ENCODE results near the gene CYSTM1.
A peak's percentile ranks its signal among the peaks of the same experiment; 100 is the strongest.

Gene CYSTM1

GRCh38 chr5:140250386-140250785, 75.4 kb downstream of the CYSTM1 start:
- CTCF ChIA-PET: interaction anchor here (0.7 to 34.6 kb wide), 5 partner anchors 8 to 122 kb away, joined by 3 to 1796 read pairs (median 9); partner anchors contain the start of gene HBEGF
- POLR2A ChIA-PET: interaction anchor here (5.6 kb wide), 1 partner anchor 95 kb away, joined by 29 read pairs; the partner anchor contains the start of gene HBEGF
- DNase-seq (ENCODE audit: low read depth, low spot score): no peak
- TF ChIP-seq, protein P1, sequence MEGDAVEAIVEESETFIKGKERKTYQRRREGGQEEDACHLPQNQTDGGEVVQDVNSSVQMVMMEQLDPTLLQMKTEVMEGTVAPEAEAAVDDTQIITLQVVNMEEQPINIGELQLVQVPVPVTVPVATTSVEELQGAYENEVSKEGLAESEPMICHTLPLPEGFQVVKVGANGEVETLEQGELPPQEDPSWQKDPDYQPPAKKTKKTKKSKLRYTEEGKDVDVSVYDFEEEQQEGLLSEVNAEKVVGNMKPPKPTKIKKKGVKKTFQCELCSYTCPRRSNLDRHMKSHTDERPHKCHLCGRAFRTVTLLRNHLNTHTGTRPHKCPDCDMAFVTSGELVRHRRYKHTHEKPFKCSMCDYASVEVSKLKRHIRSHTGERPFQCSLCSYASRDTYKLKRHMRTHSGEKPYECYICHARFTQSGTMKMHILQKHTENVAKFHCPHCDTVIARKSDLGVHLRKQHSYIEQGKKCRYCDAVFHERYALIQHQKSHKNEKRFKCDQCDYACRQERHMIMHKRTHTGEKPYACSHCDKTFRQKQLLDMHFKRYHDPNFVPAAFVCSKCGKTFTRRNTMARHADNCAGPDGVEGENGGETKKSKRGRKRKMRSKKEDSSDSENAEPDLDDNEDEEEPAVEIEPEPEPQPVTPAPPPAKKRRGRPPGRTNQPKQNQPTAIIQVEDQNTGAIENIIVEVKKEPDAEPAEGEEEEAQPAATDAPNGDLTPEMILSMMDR (IDR thresholded peaks at IDR 0.05; ENCODE audit: insufficient read depth, low read length, missing control alignments): no peak
- H3K4me3 ChIP-seq (ENCODE audit: low read depth, low read length): no peak overlapping the region

DNA sequence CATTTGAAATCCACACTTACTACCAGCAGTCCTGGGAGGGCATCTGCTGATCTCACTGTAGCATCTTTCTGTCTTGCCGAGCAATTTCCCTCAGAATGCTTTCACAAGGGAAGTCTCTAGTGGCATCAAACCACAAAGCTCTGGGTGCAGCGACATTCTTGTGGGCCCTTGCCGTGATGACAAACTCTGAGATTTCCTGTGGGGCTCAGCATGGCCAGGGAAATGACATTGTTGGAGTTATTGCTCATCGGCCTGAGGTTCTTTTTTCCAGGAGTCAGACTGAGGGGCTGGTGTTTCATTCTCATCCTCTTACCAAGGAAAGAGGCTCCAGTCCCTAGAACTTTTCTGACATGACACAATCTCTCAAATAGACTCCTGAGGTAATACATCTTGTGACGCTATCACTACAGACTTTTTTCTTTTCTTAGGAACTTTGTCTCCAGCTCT, 76.6 kb downstream of the CYSTM1 start:
- peak; percentile 84 for DNase-seq (ENCODE audit: low read depth, low spot score)
- TF ChIP-seq, protein P1 (IDR thresholded peaks at IDR 0.05; ENCODE audit: insufficient read depth, low read length, missing control alignments): no peak
- ChIA-PET POLR2A (interaction anchor here (0.6 to 5.6 kb wide), 5 partner anchors 10 to 94 kb away, joined by 3 to 29 read pairs (median 6); partner anchors contain the start of gene HBEGF), CTCF (interaction anchor here (1.0 to 34.6 kb wide), 10 partner anchors 9 to 121 kb away, joined by 3 to 1796 read pairs (median 6); partner anchors contain the start of gene HBEGF)
- H3K4me3 ChIP-seq (ENCODE audit: low read depth, low read length): no peak overlapping the region

DNA sequence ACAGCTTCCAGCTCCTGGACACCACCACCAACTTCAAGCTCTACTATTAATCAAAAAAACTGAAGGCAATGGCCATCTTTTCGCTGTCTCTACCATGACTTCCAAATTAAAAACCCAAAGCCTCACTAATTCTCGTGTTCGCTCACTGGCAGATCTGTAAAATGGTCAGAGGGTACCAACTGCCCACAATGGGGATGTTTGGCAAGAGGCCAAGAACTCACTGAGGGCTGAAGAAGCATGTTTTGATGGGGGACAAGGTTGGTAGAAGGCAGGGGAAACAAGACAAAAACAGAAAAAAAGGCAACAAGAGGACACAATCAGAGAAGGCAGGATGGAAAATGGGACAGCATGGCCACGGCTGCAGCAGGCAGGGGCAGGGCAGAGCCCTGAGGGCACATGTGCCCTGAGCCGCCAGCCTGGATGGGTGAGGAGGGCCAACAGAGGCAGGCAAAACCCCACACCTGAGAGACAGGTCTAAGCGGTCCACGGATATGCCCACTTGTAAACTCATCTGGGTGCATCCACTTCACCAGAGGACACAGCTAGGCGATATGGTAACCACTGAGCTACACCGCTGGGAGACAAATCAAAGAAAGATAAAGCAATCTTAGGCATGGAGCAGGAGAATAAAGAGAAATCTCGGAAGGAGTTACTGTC, 77.6 kb downstream of the CYSTM1 start:
- H3K4me3 ChIP-seq (ENCODE audit: low read depth, low read length): no peak overlapping the region
- ChIA-PET CTCF (interaction anchor here (0.9 to 34.6 kb wide), 9 partner anchors 9 to 108 kb away, joined by 3 to 1796 read pairs (median 4); partner anchors contain the start of gene HBEGF), POLR2A (interaction anchor here (1.2 to 5.6 kb wide), 2 partner anchors 11 to 93 kb away, joined by 3 to 29 read pairs; partner anchors contain the start of gene HBEGF)
- TF ChIP-seq, protein P1 (IDR thresholded peaks at IDR 0.05; ENCODE audit: insufficient read depth, low read length, missing control alignments): no peak
- no peak for DNase-seq (ENCODE audit: low read depth, low spot score)

GRCh38 chr5:140253985-140254384, 79.0 kb downstream of the CYSTM1 start:
- POLR2A ChIA-PET: interaction anchor here (5.6 kb wide), 1 partner anchor 92 kb away, joined by 29 read pairs; the partner anchor contains the start of gene HBEGF
- CTCF ChIA-PET: interaction anchor here (0.9 to 34.6 kb wide), 4 partner anchors 7 to 105 kb away, joined by 3 to 1796 read pairs (median 88); partner anchors contain the start of gene HBEGF
- no peak overlapping the region for H3K4me3 ChIP-seq (ENCODE audit: low read depth, low read length)
- no peak for DNase-seq (ENCODE audit: low read depth, low spot score)
- TF ChIP-seq, protein P1 (IDR thresholded peaks at IDR 0.05; ENCODE audit: insufficient read depth, low read length, missing control alignments): no peak

- TF ChIP-seq, protein P1 (IDR thresholded peaks at IDR 0.05; ENCODE audit: insufficient read depth, low read length, missing control alignments): no peak
- H3K4me3 ChIP-seq (ENCODE audit: low read depth, low read length): no peak overlapping the region
- CTCF ChIA-PET: interaction anchor here (1.1 to 34.6 kb wide), 5 partner anchors 8 to 117 kb away, joined by 3 to 1796 read pairs (median 10); partner anchors contain the start of gene HBEGF
- POLR2A ChIA-PET: interaction anchor here (0.6 to 5.6 kb wide), 2 partner anchors 82 to 90 kb away, joined by 3 to 29 read pairs; partner anchors contain the start of gene HBEGF
- DNase-seq (ENCODE audit: low read depth, low spot score): no peak
Observed at GRCh38 chr5:140255460-140256157, 80.6 kb downstream of the CYSTM1 start.
